Embryonic facial prominence (tissue), 1 donor: ENCODE measurements around the gene UMPS.
"Not testable (repeated sequence)": the region's sequence is repeated elsewhere in the genome, so short reads cannot be mapped to it uniquely, and the experiment has no call there.

Source experiments
- DNase-seq: peaks from one replicate; pipeline ENCODE4 v3.0.0-alpha.2; 2016; ENCODE audit errors: extremely low spot score

Gene UMPS

GRCh38 chr3:124707223-124707622 is 23.0 kb upstream of the UMPS start:
- DNase-seq: not testable (repeated sequence)

- DNase-seq: no peak
These were observed 22.6 kb upstream of the UMPS start for GRCh38 chr3:124707656-124708062.

GRCh38 chr3:124714223-124714853 is 15.9 kb upstream of the UMPS start:
- DNase-seq: no peak

GRCh38 chr3:124722589-124722988 is 7.7 kb upstream of the UMPS start:
- no peak for DNase-seq

- no peak for DNase-seq
These were observed 667 bp downstream of the UMPS start for GRCh38 chr3:124730941-124731297.

GRCh38 chr3:124731760-124732159 is 1.5 kb downstream of the UMPS start:
- no peak for DNase-seq

DNA sequence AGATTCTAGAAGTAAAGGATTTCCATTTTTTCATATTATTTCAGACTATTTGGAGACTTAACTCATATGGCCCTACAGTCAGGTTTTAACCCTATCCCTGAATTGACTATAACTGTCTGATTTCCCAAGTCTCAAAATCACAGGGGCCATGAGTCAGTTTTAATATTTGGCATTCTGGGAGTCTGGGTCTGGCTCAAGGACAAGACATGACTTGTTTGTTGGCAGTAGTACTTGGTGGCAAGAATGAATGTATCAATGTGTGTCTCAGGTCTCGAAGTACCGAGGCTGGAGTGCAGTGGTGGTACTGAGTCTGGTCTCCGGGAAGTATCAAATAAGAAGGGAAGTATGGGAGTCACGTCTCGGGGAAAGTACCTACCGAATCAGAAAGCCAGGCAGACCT is 10.8 kb downstream of the UMPS start:
- DNase-seq: no peak

GRCh38 chr3:124745756-124746155 is 15.5 kb downstream of the UMPS start:
- no peak for DNase-seq

- no peak for DNase-seq
These were observed 17.1 kb downstream of the UMPS start for GRCh38 chr3:124747111-124747981.

DNA sequence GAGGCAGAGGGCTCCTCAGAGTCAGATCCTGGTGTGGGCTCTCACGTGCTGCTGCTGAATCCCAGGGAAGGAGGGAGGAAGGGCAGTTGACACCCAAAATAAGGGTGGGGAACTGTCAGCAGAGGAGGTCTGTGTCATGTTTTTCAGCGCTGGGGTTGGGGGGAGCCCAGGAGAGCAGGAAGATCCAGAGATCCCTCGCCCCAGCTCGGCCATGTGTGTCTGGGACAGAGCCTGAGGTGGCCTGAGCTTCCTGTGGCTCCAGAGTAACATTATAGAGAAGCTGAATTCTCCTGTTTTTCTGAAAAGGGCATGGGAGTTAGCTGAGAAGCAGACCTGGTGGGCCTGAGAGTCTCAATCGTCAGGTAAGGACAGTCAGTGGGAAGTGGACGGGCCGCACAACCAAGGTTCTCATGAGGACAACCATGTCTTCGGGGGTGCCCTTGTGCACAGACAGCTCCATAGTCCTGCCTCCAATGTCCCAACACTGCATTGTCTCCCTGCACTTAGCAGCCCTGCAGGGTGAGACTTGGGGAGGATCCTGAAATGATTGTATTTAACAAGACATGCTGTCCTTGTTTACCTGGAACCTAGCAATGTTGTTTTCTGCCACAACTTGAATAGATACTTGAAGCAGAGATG is 18.4 kb downstream of the UMPS start:
- DNase-seq: no peak

GRCh38 chr3:124749877-124750276 is 19.6 kb downstream of the UMPS start:
- not testable (repeated sequence) for DNase-seq

- no peak for DNase-seq
These were observed 21.2 kb downstream of the UMPS start for GRCh38 chr3:124751501-124751900.

DNA sequence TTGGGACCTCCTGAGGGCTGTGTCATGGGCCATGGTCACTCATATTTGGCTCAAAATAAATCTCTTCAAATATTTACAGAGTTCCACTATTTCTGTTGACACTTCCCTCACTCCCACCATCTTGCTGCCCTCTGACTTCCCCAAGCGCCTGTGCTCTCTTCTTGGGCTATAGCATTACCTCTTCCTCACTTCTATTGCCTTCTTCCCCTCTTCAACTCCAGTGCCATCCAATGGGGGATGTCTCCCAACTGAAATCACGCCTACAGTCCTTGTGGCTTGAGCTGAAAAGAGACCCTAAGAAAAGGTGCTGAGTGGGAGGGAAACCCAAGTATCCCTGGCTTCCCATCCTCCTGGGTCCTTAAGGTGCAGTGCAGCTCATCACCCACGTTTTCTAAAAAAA is 21.8 kb downstream of the UMPS start:
- DNase-seq: no peak

DNA sequence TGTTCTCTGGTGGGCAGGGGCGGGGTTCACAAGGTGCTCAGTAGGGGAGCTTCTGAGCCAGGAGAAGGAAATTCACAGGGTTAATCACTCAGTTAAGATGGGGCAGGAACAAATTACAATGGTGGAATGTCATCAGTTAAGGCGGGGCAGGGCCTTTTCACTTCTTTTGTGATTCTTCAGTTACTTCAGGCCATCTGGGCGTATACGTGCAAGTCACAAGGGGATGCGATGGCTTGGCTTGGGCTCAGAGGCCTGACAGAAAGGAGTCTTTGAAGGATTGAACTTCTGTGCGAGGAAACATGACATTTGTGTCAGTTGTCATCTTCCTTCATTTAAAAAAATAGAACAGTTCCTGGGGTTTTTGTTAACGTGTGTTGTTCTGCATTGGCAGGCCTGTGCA is 27.7 kb downstream of the UMPS start:
- DNase-seq: not testable (repeated sequence)

GRCh38 chr3:124758851-124759635 is 28.8 kb downstream of the UMPS start:
- DNase-seq: no peak

- no peak for DNase-seq
These were observed 29.6 kb downstream of the UMPS start for GRCh38 chr3:124759666-124760401.

DNA sequence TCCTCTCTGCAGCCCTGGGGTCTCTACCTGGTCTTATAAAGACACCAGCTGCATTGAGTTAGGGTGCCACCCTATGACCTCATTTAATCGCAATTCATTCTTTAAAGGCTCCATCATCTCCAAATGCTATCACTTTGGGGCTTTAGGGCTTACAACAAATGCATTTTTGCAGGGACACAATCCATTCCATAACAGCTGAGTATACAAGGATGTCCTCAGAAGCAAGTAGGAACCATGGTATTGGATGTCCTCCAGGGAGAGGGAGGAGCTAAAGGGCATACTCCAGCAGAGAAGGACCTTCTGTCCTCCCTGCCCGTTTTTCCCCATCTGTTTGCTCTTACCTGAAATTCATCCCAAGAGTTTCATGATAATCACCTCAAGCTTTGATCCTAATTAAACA is 30.3 kb downstream of the UMPS start:
- no peak for DNase-seq

- DNase-seq: peak; percentile 55
These were observed 31.1 kb downstream of the UMPS start for GRCh38 chr3:124761250-124761796.

DNA sequence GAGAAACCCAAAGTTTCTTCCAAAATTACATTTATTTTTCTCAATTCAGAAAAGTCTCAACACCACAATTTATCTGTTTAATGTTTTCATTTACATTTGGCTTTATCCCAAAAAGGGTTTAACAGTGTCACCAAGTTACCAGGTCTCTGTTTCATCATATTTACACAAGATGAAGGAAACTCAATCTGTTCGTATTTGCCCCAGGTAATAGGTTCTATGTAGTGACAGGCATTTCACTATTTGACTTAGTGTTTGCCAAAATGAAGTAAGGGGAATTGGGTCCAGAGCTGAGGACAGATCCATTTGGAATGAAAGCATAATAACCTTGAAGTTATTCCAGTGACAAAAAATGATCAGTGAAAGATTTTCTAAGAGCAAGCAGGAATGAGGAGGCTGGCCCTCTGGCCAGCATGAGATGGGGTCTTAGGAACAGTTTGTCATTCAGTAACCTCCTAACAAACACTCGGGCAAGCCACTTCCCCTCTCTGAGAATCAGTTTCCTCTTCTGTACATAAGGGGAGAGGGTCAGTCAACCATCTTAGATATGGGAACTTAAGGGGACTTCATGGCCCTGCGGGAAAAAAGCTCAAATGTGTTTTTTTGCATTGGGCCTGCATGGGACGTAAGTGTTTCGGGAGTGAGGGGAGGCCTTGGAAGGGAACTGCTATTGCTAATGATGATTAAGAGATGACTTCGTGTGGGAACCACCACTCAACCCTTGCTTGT is 31.8 kb downstream of the UMPS start:
- DNase-seq: no peak

GRCh38 chr3:124762661-124763011 is 32.4 kb downstream of the UMPS start:
- no peak for DNase-seq
